Right lobe of liver (tissue), 4 donors: ENCODE data around the gene ITPR1.

ENCODE experiments used
- CTCF ChIP-seq, 4 donors: fragments of 200-600 bp in 3 of 4; fragments of 450-650 bp in 1 of 4; IDR thresholded peaks; one replicate each; pipeline versions ENCODE4 v1.5.1 to v1.8.0; 2016 to 2022; ENCODE audit warnings: antibody characterized with exemption in 4 of 4, mild to moderate bottlenecking in 2 of 4
- POLR2A ChIP-seq: fragments of 450-650 bp; IDR thresholded peaks from one replicate; pipeline ENCODE4 v1.6.1; 2017; ENCODE audit warnings: antibody characterized with exemption, mild to moderate bottlenecking
- donor health status: DM: no; HTN: no; CAD: no.
- donor health status: DM: no; HTN: no; CAD: no.
- donor health status: DM: no; HTN: yes; CAD: no.

GRCh38 chr3:4522947-4523346 lies 29.8 kb downstream of the ITPR1 start:
- no peak for TF ChIP-seq CTCF (IDR thresholded peaks at IDR 0.05)
- no peak for TF ChIP-seq POLR2A
